Sigmoid colon (tissue), 4 donors: Measurements from ENCODE around the gene ZFHX2.

Experiments used
- EP300 ChIP-seq, 4 donors: sonication (generic); formaldehyde crosslinking; IDR thresholded peaks; one replicate each; pipeline ENCODE4 v1.6.1; 2017; ENCODE audit warnings: antibody characterized with exemption in 4 of 4
- POLR2AphosphoS5 ChIP-seq, 4 donors: sonication (generic); formaldehyde crosslinking; IDR thresholded peaks; one replicate each; pipeline ENCODE4 v1.6.1; 2017; ENCODE audit warnings: antibody characterized with exemption in 4 of 4
- TF ChIP-seq, protein P1 (sequence below), 4 experiments: fragments of 450-650 bp in 3 of 4; fragments of 200-600 bp in 1 of 4; IDR thresholded peaks; one replicate each; pipeline ENCODE4 v1.5.1; 2016 to 2019; ENCODE audit warnings: antibody characterized with exemption in 4 of 4, mild to moderate bottlenecking in 3 of 4, moderate library complexity in 2 of 4

DNA sequence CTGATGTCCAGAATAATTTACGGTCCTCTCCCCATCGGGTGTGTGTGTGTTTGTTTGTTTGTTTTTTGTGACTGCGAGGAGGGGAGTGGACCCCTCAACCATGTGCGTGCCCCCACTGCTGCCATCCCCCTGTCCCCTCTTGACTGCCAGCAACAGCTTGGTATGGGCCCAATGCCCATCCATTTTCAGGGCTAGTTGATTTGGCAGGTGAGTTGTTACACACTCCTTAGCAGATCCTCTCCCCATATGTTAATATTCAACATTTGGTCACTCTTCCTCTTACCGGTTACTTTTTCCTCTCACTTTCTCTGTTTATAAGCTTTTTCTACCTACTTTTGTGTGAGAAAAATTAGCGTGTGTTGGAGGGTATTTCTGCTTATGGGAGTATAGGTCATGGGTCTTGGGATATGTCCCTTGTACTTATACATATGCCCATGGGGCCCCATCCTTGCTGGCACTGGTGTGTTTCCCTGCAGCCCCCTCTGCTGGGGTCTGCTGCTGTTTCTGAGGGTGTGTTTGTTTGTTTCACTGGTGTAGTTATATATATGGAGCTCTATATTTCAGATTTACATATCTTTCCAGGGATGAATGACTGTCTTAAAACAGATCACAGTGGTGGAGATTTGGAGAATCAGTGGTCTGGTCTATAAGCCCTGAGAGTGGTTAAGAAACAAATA is 33.8 kb downstream of the ZFHX2 start:
- TF ChIP-seq EP300 (IDR thresholded peaks at IDR 0.05) (no peak), POLR2AphosphoS5 (IDR thresholded peaks at IDR 0.05) (no peak)
- TF ChIP-seq, protein P1, sequence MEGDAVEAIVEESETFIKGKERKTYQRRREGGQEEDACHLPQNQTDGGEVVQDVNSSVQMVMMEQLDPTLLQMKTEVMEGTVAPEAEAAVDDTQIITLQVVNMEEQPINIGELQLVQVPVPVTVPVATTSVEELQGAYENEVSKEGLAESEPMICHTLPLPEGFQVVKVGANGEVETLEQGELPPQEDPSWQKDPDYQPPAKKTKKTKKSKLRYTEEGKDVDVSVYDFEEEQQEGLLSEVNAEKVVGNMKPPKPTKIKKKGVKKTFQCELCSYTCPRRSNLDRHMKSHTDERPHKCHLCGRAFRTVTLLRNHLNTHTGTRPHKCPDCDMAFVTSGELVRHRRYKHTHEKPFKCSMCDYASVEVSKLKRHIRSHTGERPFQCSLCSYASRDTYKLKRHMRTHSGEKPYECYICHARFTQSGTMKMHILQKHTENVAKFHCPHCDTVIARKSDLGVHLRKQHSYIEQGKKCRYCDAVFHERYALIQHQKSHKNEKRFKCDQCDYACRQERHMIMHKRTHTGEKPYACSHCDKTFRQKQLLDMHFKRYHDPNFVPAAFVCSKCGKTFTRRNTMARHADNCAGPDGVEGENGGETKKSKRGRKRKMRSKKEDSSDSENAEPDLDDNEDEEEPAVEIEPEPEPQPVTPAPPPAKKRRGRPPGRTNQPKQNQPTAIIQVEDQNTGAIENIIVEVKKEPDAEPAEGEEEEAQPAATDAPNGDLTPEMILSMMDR (IDR thresholded peaks at IDR 0.05): no peak
